Measurements from ENCODE around the gene GDF2.

The GDF2 gene

GRCh38 chr10:47294057-47294456, 28.2 kb upstream of the GDF2 start:
- DNase-seq = no peak

- no peak for DNase-seq
Measured at GRCh38 chr10:47294501-47294900, 27.8 kb upstream of the GDF2 start.

GRCh38 chr10:47295411-47295810, 26.8 kb upstream of the GDF2 start:
- DNase-seq = no peak

GRCh38 chr10:47296156-47296894, 25.9 kb upstream of the GDF2 start:
- no peak for DNase-seq

GRCh38 chr10:47296941-47297340, 25.3 kb upstream of the GDF2 start:
- DNase-seq = no peak

GRCh38 chr10:47297866-47298540, 24.3 kb upstream of the GDF2 start:
- no peak for DNase-seq

GRCh38 chr10:47298715-47299114, 23.5 kb upstream of the GDF2 start:
- no peak for DNase-seq

- no peak for DNase-seq
Measured at GRCh38 chr10:47299611-47300428, 22.4 kb upstream of the GDF2 start, which contains the start of gene GDF10. Gene GDF10 (plus strand): TSS chr10:47300197. CDS start chr10:47300652, 455 bp downstream.

- DNase-seq = no peak
Measured at GRCh38 chr10:47300429-47300931, 21.8 kb upstream of the GDF2 start.

GRCh38 chr10:47301833-47302232, 20.4 kb upstream of the GDF2 start:
- no peak for DNase-seq

- no peak for DNase-seq
Measured at GRCh38 chr10:47303105-47303504, 19.1 kb upstream of the GDF2 start.

GRCh38 chr10:47303866-47304265, 18.4 kb upstream of the GDF2 start:
- no peak for DNase-seq

- no peak for DNase-seq
Measured at GRCh38 chr10:47305566-47305965, 16.7 kb upstream of the GDF2 start.

- no peak for DNase-seq
Measured at GRCh38 chr10:47306387-47307210, 15.7 kb upstream of the GDF2 start.

- no peak for DNase-seq
Measured at GRCh38 chr10:47307381-47307780, 14.9 kb upstream of the GDF2 start.

- no peak for DNase-seq
Measured at GRCh38 chr10:47308775-47309174, 13.5 kb upstream of the GDF2 start.

GRCh38 chr10:47309408-47310089, 12.7 kb upstream of the GDF2 start:
- DNase-seq = no peak

GRCh38 chr10:47310090-47310505, 12.2 kb upstream of the GDF2 start:
- no peak for DNase-seq

GRCh38 chr10:47311193-47311931, 10.9 kb upstream of the GDF2 start:
- DNase-seq = peak; percentile 5

- DNase-seq = peak; percentile 39
Measured at GRCh38 chr10:47311932-47312662, 10.2 kb upstream of the GDF2 start.

- no peak for DNase-seq
Measured at GRCh38 chr10:47312663-47312995, 9.6 kb upstream of the GDF2 start.

All from NCI-H774 (cell line).